ENCODE measurements around the gene IQCH.

- TF ChIP-seq POLR2AphosphoS5 (IDR thresholded peaks at IDR 0.05; ENCODE audit: borderline replicate concordance, low read depth, low read length) (no peak), EZH2 (IDR thresholded peaks at IDR 0.05) (no peak)
Observed at GRCh38 chr15:67244971-67245478, 9.6 kb upstream of the IQCH start.
